WTC11 (cell line): ENCODE data around the gene KCNMA1. TPM values are rescaled to one million over a fixed set of nuclear protein-coding genes. Genes with fewer than 3 reads are reported as not detected.

Experiments used
- ATAC-seq: fragments of 200-7000 bp; cut with Tn5 transposase; 2 replicates; pipeline ENCODE4 v1.10.0; 2021; ENCODE audit warnings: mild to moderate bottlenecking, moderate library complexity
- CTCF ChIA-PET: fragments of 300-600 bp; sonication (Branson Sonifier 250); formaldehyde crosslinking; loops from one replicate; lab custom pipeline; 2021; ENCODE audit warnings: antibody characterized with exemption; lab: Charles Lee
- POLR2A ChIA-PET: fragments of 350-600 bp; sonication (Branson Sonifier 250); formaldehyde crosslinking; loops from one replicate; lab custom pipeline; 2021; ENCODE audit warnings: antibody characterized with exemption; lab: Charles Lee
- DNase-seq: peaks from one replicate; pipeline ENCODE4 v3.0.0; 2021; ENCODE audit warnings: low spot score
- H3K27ac Mint-ChIP-seq: 2 replicates; pipeline ENCODE4 v1.8.0; 2021; ENCODE audit warnings: mixed read lengths
- H3K27me3 Mint-ChIP-seq: 2 replicates; pipeline ENCODE4 v1.8.0; 2021; ENCODE audit warnings: low read depth, mild to moderate bottlenecking, moderate library complexity, mixed read lengths
- H3K36me3 Mint-ChIP-seq: 2 replicates; pipeline ENCODE4 v1.8.0; 2021; ENCODE audit warnings: mixed read lengths
- H3K4me1 Mint-ChIP-seq: 2 replicates; pipeline ENCODE4 v1.8.0; 2022; ENCODE audit warnings: mixed read lengths
- H3K4me3 Mint-ChIP-seq: 2 replicates; pipeline ENCODE4 v1.8.0; 2021; ENCODE audit warnings: mild to moderate bottlenecking, moderate library complexity, mixed read lengths
- H3K9me3 Mint-ChIP-seq: 2 replicates; pipeline ENCODE4 v1.8.0; 2021; ENCODE audit warnings: mixed read lengths
- AR ChIP-seq: fragments of 250-450 bp; sonication (Bioruptor Pico); IDR thresholded peaks from 2 replicates; pipeline ENCODE4 v1.9.0; 2021; ENCODE audit warnings: mild to moderate bottlenecking
- ATF6 ChIP-seq: sonication (generic); formaldehyde crosslinking; IDR thresholded peaks from 2 replicates; pipeline ENCODE4 v1.8.1; 2023; ENCODE audit warnings: mild to moderate bottlenecking, missing genetic modification reagents
- ESRRA ChIP-seq: sonication (generic); formaldehyde crosslinking; IDR thresholded peaks from 2 replicates; pipeline ENCODE4 v1.8.1; 2022; ENCODE audit warnings: mild to moderate bottlenecking, missing genetic modification reagents, borderline replicate concordance
- FOXJ3 ChIP-seq: sonication (generic); formaldehyde crosslinking; IDR thresholded peaks from 2 replicates; pipeline ENCODE4 v1.9.0; 2021; ENCODE audit warnings: missing genetic modification reagents, mild to moderate bottlenecking, borderline replicate concordance
- FOXP1 ChIP-seq: sonication (generic); formaldehyde crosslinking; IDR thresholded peaks from 2 replicates; pipeline ENCODE4 v1.8.0; 2022; ENCODE audit warnings: missing genetic modification reagents, mild to moderate bottlenecking, moderate library complexity, borderline replicate concordance
- GTF2I ChIP-seq: fragments of 250-450 bp; sonication (Bioruptor Pico); conservative IDR thresholded peaks from 2 replicates; pipeline ENCODE4 v1.4.0; 2021; ENCODE audit warnings: mild to moderate bottlenecking
- MAX ChIP-seq: sonication (generic); formaldehyde crosslinking; IDR thresholded peaks from 2 replicates; pipeline ENCODE4 v1.8.0; 2022; ENCODE audit warnings: mild to moderate bottlenecking, missing genetic modification reagents
- OVOL2 ChIP-seq: fragments of 250-450 bp; sonication (Bioruptor Pico); IDR thresholded peaks from 2 replicates; pipeline ENCODE4 v1.9.0; 2021; ENCODE audit warnings: mild to moderate bottlenecking, borderline replicate concordance
- PREB ChIP-seq: sonication (generic); formaldehyde crosslinking; IDR thresholded peaks from 2 replicates; pipeline ENCODE4 v1.8.1; 2022; ENCODE audit warnings: mild to moderate bottlenecking, missing genetic modification reagents, moderate library complexity, borderline replicate concordance
- SMAD3 ChIP-seq: sonication (generic); formaldehyde crosslinking; IDR thresholded peaks from 2 replicates; pipeline ENCODE4 v1.8.0; 2022; ENCODE audit warnings: missing genetic modification reagents, mild to moderate bottlenecking, borderline replicate concordance
- TCF7 ChIP-seq: sonication (generic); formaldehyde crosslinking; IDR thresholded peaks from 2 replicates; pipeline ENCODE4 v1.8.0; 2022; ENCODE audit warnings: mild to moderate bottlenecking, low read depth, missing genetic modification reagents, moderate library complexity
- TEAD4 ChIP-seq: sonication (generic); formaldehyde crosslinking; IDR thresholded peaks from 2 replicates; pipeline ENCODE4 v1.8.0; 2022; ENCODE audit warnings: mild to moderate bottlenecking, missing genetic modification reagents
- ZBTB21 ChIP-seq: sonication (generic); formaldehyde crosslinking; IDR thresholded peaks from 2 replicates; pipeline ENCODE4 v1.8.1; 2023; ENCODE audit warnings: mild to moderate bottlenecking, missing genetic modification reagents, borderline replicate concordance
- ZMAT4 ChIP-seq: fragments of 250-450 bp; sonication (Bioruptor Pico); IDR thresholded peaks from 2 replicates; pipeline ENCODE4 v1.9.0; 2021; ENCODE audit warnings: mild to moderate bottlenecking
- ZNF138 ChIP-seq: sonication (generic); formaldehyde crosslinking; conservative IDR thresholded peaks from 2 replicates; pipeline ENCODE4 v1.8.1; 2022; ENCODE audit warnings: mild to moderate bottlenecking, moderate library complexity, missing genetic modification reagents
- ZNF263 ChIP-seq: sonication (generic); formaldehyde crosslinking; IDR thresholded peaks from 2 replicates; pipeline ENCODE4 v1.8.1; 2022; ENCODE audit warnings: low read depth, mild to moderate bottlenecking, moderate library complexity, missing genetic modification reagents
- ZNF281 ChIP-seq: sonication (generic); formaldehyde crosslinking; IDR thresholded peaks from 2 replicates; pipeline ENCODE4 v1.8.0; 2023; ENCODE audit warnings: mild to moderate bottlenecking, missing genetic modification reagents
- ZNF416 ChIP-seq: fragments of 250-450 bp; sonication (Bioruptor Pico); IDR thresholded peaks from 2 replicates; pipeline ENCODE4 v1.9.0; 2021; ENCODE audit warnings: mild to moderate bottlenecking, inconsistent platforms
- total RNA-seq: library from RNA; stranded (reverse); gene quantifications from 3 replicates; pipeline ENCODE4 v1.2.3, GENCODE V29; 2021

The KCNMA1 gene
- total RNA-seq, 1 experiment from 2014 or later: 7.3 TPM

- TF ChIP-seq FOXJ3 (CRISPR knock-in tag) (no peak), MAX (CRISPR knock-in tag) (no peak)
These were observed 320.4 kb downstream of the KCNMA1 start (continued) for GRCh38 chr10:77317221-77317620.

GRCh38 chr10:77315496-77316129, 322.0 kb downstream of the KCNMA1 start:
- no peak for DNase-seq
- Mint-ChIP-seq H3K27me3 (peaks cover 23% of the 10 kb centered on the region), H3K4me3 (no peak overlapping the region), H3K27ac (no peak overlapping the region), H3K4me1 (peaks cover 27% of the 10 kb centered on the region), H3K9me3 (no peaks in the 10 kb centered on the region)
- ChIA-PET POLR2A (no interaction called here), CTCF (interaction anchor here (1.1 kb wide), 1 partner anchor 142 kb away, joined by 3 read pairs; no protein-coding TSS in a partner anchor)
- ATAC-seq: no peak
- no peak for TF ChIP-seq ZNF281 (CRISPR knock-in tag)
- TF ChIP-seq OVOL2 (CRISPR knock-in tag): no peak
- no peak for TF ChIP-seq ESRRA (CRISPR knock-in tag)
- TF ChIP-seq ZNF263 (CRISPR knock-in tag): no peak
- TF ChIP-seq SMAD3: no peak
- no peak for TF ChIP-seq FOXP1 (CRISPR knock-in tag)
- no peak for TF ChIP-seq ZBTB21 (CRISPR knock-in tag)
- no peak for TF ChIP-seq GTF2I (CRISPR knock-in tag)
- TF ChIP-seq ZMAT4 (CRISPR knock-in tag): no peak
- no peak for TF ChIP-seq ZNF416 (CRISPR knock-in tag)
- no peak for TF ChIP-seq TCF7 (CRISPR knock-in tag)
- no peak for TF ChIP-seq ZNF138 (CRISPR knock-in tag)
- TF ChIP-seq AR (CRISPR knock-in tag): no peak
- no peak for TF ChIP-seq TEAD4 (CRISPR knock-in tag)
- no peak for TF ChIP-seq ATF6 (CRISPR knock-in tag)
- TF ChIP-seq PREB (CRISPR knock-in tag): no peak
- TF ChIP-seq, all 79 proteins: peak for 0
- no peaks in the 10 kb centered on the region for H3K36me3 Mint-ChIP-seq
